Tibial artery (tissue), 4 donors: ENCODE results near the gene TICAM2.
A peak's percentile ranks its signal among the peaks of the same experiment; 100 is the strongest.

Source experiments
- DNase-seq, 2 donors: peaks; one replicate each; pipeline ENCODE4 v3.0.0-alpha.2; 2019
- H3K27ac ChIP-seq, 2 donors: fragments of 200-600 bp; sonication (generic) in 1 of 2; 1 replicate in 1 of 2; 2 replicates in 1 of 2; pipeline ENCODE4 v1.5.1; 2018 to 2019; ENCODE audit warnings: mild to moderate bottlenecking in 1 of 2
- H3K27me3 ChIP-seq, 2 donors: fragments of 200-600 bp; sonication (generic) in 1 of 2; one replicate each; pipeline versions ENCODE4 v1.5.1 to v1.6.0; 2016 to 2019
- H3K36me3 ChIP-seq, 3 donors: fragments of 200-600 bp; sonication (generic) in 2 of 3; one replicate each; pipeline ENCODE4 v1.5.1; 2016 to 2019; ENCODE audit warnings: mild to moderate bottlenecking in 2 of 3
- H3K4me1 ChIP-seq, 4 donors: fragments of 200-600 bp; sonication (generic) in 2 of 4; 1 replicate in 3 of 4; 2 replicates in 1 of 4; pipeline ENCODE4 v1.5.1; 2016 to 2019
- H3K4me3 ChIP-seq, 2 donors: fragments of 200-600 bp; sonication (generic) in 1 of 2; 1 replicate in 1 of 2; 2 replicates in 1 of 2; pipeline ENCODE4 v1.5.1; 2018 to 2019; ENCODE audit warnings: mild to moderate bottlenecking in 2 of 2
- H3K9me3 ChIP-seq, 3 donors: fragments of 200-600 bp; sonication (generic) in 1 of 3; one replicate each; pipeline ENCODE4 v1.5.1; 2016 to 2019
- CTCF ChIP-seq, 2 experiments: fragments of 200-600 bp in 1 of 2; fragments of 450-650 bp in 1 of 2; IDR thresholded peaks; one replicate each; pipeline ENCODE4 v1.5.1; 2017 to 2019; ENCODE audit warnings: antibody characterized with exemption in 2 of 2, mild to moderate bottlenecking in 1 of 2, moderate library complexity in 1 of 2
- intact Hi-C: fragments of 100-400 bp; cut with DNase I; formaldehyde crosslinking; loops from one replicate; pipeline ENCODE4 v1.15.0; 2023; ENCODE audit warnings: low total_unique reads

Gene TICAM2

GRCh38 chr5:115599502-115599901 is 2.8 kb downstream of the TICAM2 start:
- Histone ChIP-seq H3K36me3 (no peaks in the 10 kb centered on the region), H3K4me1 (peaks cover 0 to 41% (median 26%) of the 10 kb centered on the region in 4 donors), H3K27ac (peak overlapping the region; percentile 53 to 96), H3K27me3 (no peaks in the 10 kb centered on the region), H3K9me3 (no peaks in the 10 kb centered on the region), H3K4me3 (no peak overlapping the region)
- no peak for TF ChIP-seq CTCF (IDR thresholded peaks at IDR 0.05)
- intact Hi-C loops: no loop called here
- no peak for DNase-seq

- intact Hi-C loops: no loop called here
- no peak for TF ChIP-seq CTCF (IDR thresholded peaks at IDR 0.05)
- H3K36me3 ChIP-seq: no peaks in the 10 kb centered on the region
- DNase-seq: no peak
- H3K9me3 ChIP-seq: no peaks in the 10 kb centered on the region
- no peak overlapping the region for H3K27ac ChIP-seq
- peaks cover 0 to 18% (median 2%) of the 10 kb centered on the region in 4 donors for H3K4me1 ChIP-seq
- no peaks in the 10 kb centered on the region for H3K27me3 ChIP-seq
- no peak overlapping the region for H3K4me3 ChIP-seq
These were observed 7.9 kb downstream of the TICAM2 start for GRCh38 chr5:115594128-115595047.

GRCh38 chr5:115589043-115589442 is 13.2 kb downstream of the TICAM2 start:
- Histone ChIP-seq H3K4me1 (peaks cover 0 to 2% (median 0%) of the 10 kb centered on the region in 4 donors), H3K36me3 (no peaks in the 10 kb centered on the region), H3K27me3 (no peaks in the 10 kb centered on the region), H3K4me3 (no peak overlapping the region), H3K27ac (no peak overlapping the region), H3K9me3 (no peaks in the 10 kb centered on the region)
- intact Hi-C loops: loop anchor here (5.0 kb wide), 1 partner anchor 282 kb away; no protein-coding TSS in a partner anchor
- DNase-seq: no peak
- no peak for TF ChIP-seq CTCF (IDR thresholded peaks at IDR 0.05)

- intact Hi-C loops: loop anchor here (5.0 kb wide), 1 partner anchor 281 kb away; no protein-coding TSS in a partner anchor
- Histone ChIP-seq H3K9me3 (no peaks in the 10 kb centered on the region), H3K27ac (no peak overlapping the region), H3K4me3 (no peak overlapping the region), H3K4me1 (no peaks in the 10 kb centered on the region), H3K36me3 (no peaks in the 10 kb centered on the region), H3K27me3 (no peaks in the 10 kb centered on the region)
- TF ChIP-seq CTCF (IDR thresholded peaks at IDR 0.05): no peak
- no peak for DNase-seq
These were observed 13.6 kb downstream of the TICAM2 start for GRCh38 chr5:115588640-115589039.

GRCh38 chr5:115586525-115587146 is 15.6 kb downstream of the TICAM2 start:
- peak; percentile 54 to 57 for TF ChIP-seq CTCF (IDR thresholded peaks at IDR 0.05)
- Histone ChIP-seq H3K36me3 (no peaks in the 10 kb centered on the region), H3K9me3 (no peaks in the 10 kb centered on the region), H3K27me3 (no peaks in the 10 kb centered on the region), H3K4me1 (no peaks in the 10 kb centered on the region), H3K4me3 (no peak overlapping the region), H3K27ac (no peak overlapping the region)
- no peak for DNase-seq
- intact Hi-C loops: loop anchor here (5.0 kb wide), 1 partner anchor 279 kb away; no protein-coding TSS in a partner anchor
